HG03520 (cell line): Measurements from ENCODE around the gene NUDCD3.

Experiments
- ATAC-seq: cut with Tn5 transposase; IDR thresholded peaks from one replicate; pipeline ENCODE4 v1.9.1; 2021; ENCODE audit warnings: mild to moderate bottlenecking, moderate library complexity; ENCODE audit not compliant: unreplicated experiment

Gene NUDCD3

DNA sequence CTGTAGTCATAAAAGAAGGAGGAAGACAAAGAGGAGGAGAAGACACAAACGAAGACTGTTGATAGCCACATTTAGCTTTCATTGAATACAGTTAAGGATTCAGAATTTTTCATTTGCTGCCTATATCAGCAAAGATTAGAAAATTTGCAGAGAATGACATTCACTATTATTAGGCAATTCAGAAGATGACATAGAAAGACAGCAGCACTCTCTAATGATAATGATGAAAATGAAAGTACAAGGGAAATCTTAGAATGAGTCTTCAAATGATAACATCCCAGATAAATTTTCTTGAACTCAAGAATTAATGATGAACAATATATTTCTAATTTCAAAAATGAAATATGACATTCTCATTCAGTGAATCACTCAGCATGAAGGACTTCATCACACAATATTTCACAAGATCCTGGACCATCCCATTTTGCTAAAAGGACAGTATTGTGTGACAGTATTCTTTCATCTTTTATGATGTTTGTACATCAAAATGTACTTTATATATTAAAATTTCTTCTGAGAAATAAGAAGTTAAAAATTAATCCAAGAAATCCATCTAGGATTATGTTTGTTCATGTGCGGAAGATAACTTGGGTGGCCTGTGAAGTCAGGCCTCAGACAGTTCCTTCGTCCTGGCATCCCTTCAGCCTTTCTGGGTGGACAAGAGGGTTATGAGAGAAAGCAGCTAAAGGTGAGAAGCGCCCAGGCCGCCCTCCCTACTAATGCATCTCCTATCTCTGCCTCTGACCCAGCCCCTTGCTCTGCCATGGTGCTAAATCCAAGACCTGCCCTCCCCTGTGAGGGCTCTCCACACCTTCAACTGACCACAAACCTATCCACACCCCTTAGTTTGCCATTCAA lies 117.7 kb downstream of the NUDCD3 start:
- ATAC-seq: no peak

- no peak for ATAC-seq
Observed at GRCh38 chr7:44368885-44369284, 121.6 kb downstream of the NUDCD3 start.

GRCh38 chr7:44368455-44368854 lies 122.0 kb downstream of the NUDCD3 start:
- no peak for ATAC-seq

- ATAC-seq: no peak
Observed at GRCh38 chr7:44367475-44368043, 122.9 kb downstream of the NUDCD3 start.

DNA sequence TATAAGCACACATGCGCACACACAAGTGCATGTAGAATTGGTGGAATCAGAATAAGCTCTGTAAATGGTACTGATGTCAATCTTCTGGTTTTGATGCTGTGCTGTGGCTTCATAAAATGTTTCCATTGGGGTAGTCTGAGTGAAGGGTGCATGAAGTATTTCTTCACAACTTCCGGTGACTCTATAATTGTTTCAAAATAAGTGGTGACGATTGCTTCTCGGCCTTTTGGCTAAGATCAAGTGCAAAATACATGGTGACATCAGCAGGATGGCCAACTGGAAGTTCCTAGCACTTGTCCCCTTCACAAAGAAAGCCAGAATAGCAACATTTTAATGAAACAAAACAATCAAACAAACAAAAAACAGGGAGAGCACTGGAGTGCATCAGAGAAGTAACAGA lies 123.5 kb downstream of the NUDCD3 start:
- ATAC-seq: no peak

DNA sequence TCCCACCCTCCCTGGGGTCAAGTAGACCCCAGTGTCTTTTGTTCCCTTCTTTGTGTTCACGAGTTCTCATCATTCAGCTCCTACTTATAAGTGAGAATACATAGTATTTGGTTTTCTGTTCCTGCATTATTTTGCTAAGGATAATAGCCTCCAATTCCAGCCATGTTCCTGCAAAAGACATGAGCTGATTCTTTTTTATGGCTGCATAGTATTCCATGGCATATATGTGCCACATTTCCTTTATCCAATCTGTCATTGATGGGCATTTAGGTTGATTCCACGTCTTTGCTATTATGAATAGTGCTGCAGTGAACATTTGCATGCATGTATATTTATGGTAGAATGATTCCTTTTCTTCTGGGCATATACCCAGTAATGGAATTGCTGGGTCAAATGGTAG lies 136.8 kb downstream of the NUDCD3 start:
- no peak for ATAC-seq

- ATAC-seq: no peak
Observed at GRCh38 chr7:44348851-44349781, 141.3 kb downstream of the NUDCD3 start.

GRCh38 chr7:44348300-44348699 lies 142.2 kb downstream of the NUDCD3 start:
- ATAC-seq: no peak

DNA sequence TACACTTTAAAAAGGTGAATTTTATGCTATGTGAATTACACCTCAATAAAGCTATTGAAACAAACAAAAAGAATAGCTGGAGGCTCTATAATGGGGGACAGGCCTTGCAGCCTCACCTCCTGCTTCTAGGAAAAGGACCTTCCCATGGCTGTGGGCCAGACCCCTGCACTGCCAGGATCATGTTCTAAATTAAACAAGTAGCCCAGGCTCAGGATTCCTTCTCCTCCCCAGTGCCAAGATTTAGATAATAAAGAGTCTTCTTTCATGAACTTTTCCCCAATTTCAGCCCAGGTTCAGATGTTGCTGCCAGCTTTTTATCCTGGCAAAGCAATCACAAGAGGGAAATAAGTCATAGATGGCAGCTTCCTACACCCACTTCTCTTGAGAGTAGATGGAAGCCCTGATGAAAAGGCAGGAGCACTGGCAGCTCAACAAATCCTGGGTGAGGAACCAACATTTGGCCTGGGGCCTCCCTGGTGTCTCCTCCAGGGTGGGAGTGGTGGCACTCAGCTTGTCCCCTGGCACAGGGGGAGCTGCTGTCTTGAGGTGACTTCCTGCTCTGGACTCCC lies 142.8 kb downstream of the NUDCD3 start:
- ATAC-seq: no peak

- ATAC-seq: no peak
Observed at GRCh38 chr7:44346063-44346462, 144.4 kb downstream of the NUDCD3 start.

DNA sequence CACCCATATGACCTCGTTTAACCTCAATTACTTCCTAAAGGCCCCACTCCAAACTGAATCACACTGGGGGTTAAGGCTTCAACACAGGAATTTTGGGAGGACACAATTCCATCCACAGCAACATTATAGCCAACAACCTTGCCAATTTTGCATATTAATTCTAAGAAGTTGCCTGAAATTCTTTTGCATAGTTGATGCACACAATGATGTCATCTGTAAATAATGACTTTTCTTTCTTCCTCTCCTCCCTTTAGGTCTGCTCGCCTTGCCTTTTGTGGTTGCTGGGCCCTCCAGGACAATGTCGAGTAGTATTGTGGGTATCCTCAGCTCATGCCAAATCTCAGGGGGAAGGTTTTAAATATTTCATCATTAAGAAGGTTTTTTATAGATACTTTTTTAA lies 149.1 kb downstream of the NUDCD3 start:
- ATAC-seq: no peak

GRCh38 chr7:44338600-44338999 lies 151.9 kb downstream of the NUDCD3 start:
- ATAC-seq: no peak

DNA sequence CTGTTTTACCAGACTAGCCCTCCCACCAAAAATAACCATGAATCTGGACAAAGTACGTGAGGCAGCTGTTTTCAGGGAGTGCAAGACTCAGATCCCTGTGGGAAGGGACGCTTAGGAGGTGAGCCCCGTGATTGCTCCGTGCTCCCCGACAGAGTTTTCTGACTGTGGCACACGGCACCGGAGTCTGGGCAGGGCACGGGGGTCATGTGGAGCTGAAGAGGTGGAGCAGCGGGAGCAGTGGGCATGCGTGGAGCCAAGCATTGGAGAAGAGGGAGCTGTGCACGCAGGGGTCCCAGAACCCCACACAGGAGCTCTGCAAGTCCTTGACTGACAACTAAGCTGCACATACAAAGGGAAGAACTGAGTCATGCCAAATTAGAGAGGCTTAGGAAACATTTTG lies 154.0 kb downstream of the NUDCD3 start:
- no peak for ATAC-seq

GRCh38 chr7:44335184-44335583 lies 155.3 kb downstream of the NUDCD3 start:
- no peak for ATAC-seq

DNA sequence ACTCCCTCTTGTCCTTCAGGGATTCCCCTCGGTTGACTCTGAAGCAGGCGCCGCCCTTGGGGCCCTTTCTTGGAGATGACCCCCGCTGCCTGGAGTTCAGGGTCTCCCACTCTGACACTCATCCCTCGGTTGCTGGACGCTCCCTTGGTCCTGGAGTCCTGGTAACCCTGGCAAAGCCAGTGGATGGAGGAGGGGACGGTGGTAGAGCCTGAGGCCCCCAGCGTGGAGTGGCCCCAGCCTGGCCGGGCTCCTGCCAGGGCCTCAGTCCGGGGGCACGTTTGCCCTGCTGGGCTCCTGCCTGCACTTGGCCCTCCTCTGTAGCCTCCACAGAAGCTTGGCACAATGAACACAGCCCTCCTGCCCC lies 155.7 kb downstream of the NUDCD3 start:
- no peak for ATAC-seq

- ATAC-seq: no peak
Observed at GRCh38 chr7:44333911-44334733, 156.3 kb downstream of the NUDCD3 start.

- no peak for ATAC-seq
Observed at GRCh38 chr7:44331682-44332081, 158.8 kb downstream of the NUDCD3 start.

GRCh38 chr7:44330331-44330730 lies 160.1 kb downstream of the NUDCD3 start:
- ATAC-seq: no peak

DNA sequence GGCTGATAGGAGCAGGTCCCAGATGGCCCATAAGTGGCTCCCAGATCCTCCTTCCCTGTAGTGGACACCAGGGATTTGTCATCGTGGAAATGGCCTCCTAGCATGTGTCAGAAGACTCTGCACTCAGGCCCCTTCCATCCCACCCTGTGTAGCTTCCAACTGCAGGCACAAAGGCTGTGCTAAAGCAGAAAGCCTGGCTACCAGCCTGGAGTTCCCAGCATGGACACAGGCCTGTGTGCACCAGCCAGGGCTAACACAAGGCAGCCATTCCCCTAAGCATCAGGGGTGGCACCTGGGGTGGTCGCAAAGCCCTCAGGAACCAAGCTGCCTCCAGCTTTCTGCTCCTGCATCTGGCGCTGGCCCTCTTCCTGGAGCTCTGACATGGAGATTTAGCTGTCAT lies 160.6 kb downstream of the NUDCD3 start:
- ATAC-seq: no peak
